ENCODE results near the gene APOL1.
"Not testable (repeated sequence)": the region's sequence is repeated elsewhere in the genome, so short reads cannot be mapped to it uniquely, and the experiment has no call there.

The APOL1 gene

GRCh38 chr22:36267058-36267457 lies 14.1 kb downstream of the APOL1 start:
- DNase-seq (ENCODE audit: low read depth in 3 of 3) = no peak

- DNase-seq (ENCODE audit: low read depth in 3 of 3) = no peak
Measured at GRCh38 chr22:36267896-36268485, 15.1 kb downstream of the APOL1 start.

GRCh38 chr22:36271231-36271630 lies 18.3 kb downstream of the APOL1 start:
- not testable (repeated sequence) for DNase-seq (ENCODE audit: low read depth in 3 of 3)

GRCh38 chr22:36271951-36272350 lies 19.0 kb downstream of the APOL1 start:
- not testable (repeated sequence) for DNase-seq (ENCODE audit: low read depth in 3 of 3)

GRCh38 chr22:36274531-36274930 lies 21.6 kb downstream of the APOL1 start:
- DNase-seq (ENCODE audit: low read depth in 3 of 3) = no peak

- DNase-seq (ENCODE audit: low read depth in 3 of 3) = peak; percentile 33 to 52 (median 34)
Measured at GRCh38 chr22:36277482-36278291, 24.8 kb downstream of the APOL1 start.

GRCh38 chr22:36279219-36279666 lies 26.3 kb downstream of the APOL1 start:
- DNase-seq (ENCODE audit: low read depth in 3 of 3) = no peak

GRCh38 chr22:36280379-36280778 lies 27.4 kb downstream of the APOL1 start:
- DNase-seq (ENCODE audit: low read depth in 3 of 3) = no peak

GRCh38 chr22:36281781-36282327 lies 28.9 kb downstream of the APOL1 start:
- DNase-seq (ENCODE audit: low read depth in 3 of 3) = no peak

GRCh38 chr22:36282328-36282831 lies 29.4 kb downstream of the APOL1 start:
- DNase-seq (ENCODE audit: low read depth in 3 of 3) = no peak

GRCh38 chr22:36284171-36284571 lies 31.2 kb downstream of the APOL1 start:
- no peak for DNase-seq (ENCODE audit: low read depth in 3 of 3)

- no peak for DNase-seq (ENCODE audit: low read depth in 3 of 3)
Measured at GRCh38 chr22:36285017-36285416, 32.1 kb downstream of the APOL1 start.

- no peak for DNase-seq (ENCODE audit: low read depth in 3 of 3)
Measured at GRCh38 chr22:36285545-36285944, 32.6 kb downstream of the APOL1 start.

GRCh38 chr22:36286096-36286957 lies 33.4 kb downstream of the APOL1 start:
- peak in 2 of 3 experiments; percentile 43 to 44 for DNase-seq (ENCODE audit: low read depth in 3 of 3)

GRCh38 chr22:36287881-36288515 lies 35.1 kb downstream of the APOL1 start:
- no peak for DNase-seq (ENCODE audit: low read depth in 3 of 3)

GRCh38 chr22:36288571-36289405 lies 35.9 kb downstream of the APOL1 start:
- DNase-seq (ENCODE audit: low read depth in 3 of 3) = no peak

GRCh38 chr22:36289406-36289870 lies 36.5 kb downstream of the APOL1 start:
- DNase-seq (ENCODE audit: low read depth in 3 of 3) = no peak

- not testable (repeated sequence) for DNase-seq (ENCODE audit: low read depth in 3 of 3)
Measured at GRCh38 chr22:36289948-36290371, 37.0 kb downstream of the APOL1 start.

- not testable (repeated sequence) for DNase-seq (ENCODE audit: low read depth in 3 of 3)
Measured at GRCh38 chr22:36290391-36291075, 37.6 kb downstream of the APOL1 start.

Measured in stimulated activated CD4-positive, alpha-beta T cell treated with anti-CD3 and anti-CD28 coated beads, TNF-alpha, amount 100 ng/mL, for 4 hours (primary cell).